Measurements from ENCODE around the gene DVL2. TPM values are rescaled to one million over a fixed set of nuclear protein-coding genes. Genes with fewer than 3 reads are reported as not detected.
A peak's percentile ranks its signal among the peaks of the same experiment; 100 is the strongest.

DVL2 gene
- total and polyA plus RNA-seq, 2 of the 13 experiments (the other 11 are each of a cell fraction or from before 2014, with no cell fraction given), result 5.7 to 38.2 TPM

GRCh38 chr17:7216242-7217112 lies 17.8 kb downstream of the DVL2 start:
- in situ Hi-C loops (cut with HindIII; ENCODE audit: extremely low pct_ligation_motif_present, low pct_unique_long_range_greater_than_20kb), result loop anchor here (5.0 kb wide), 1 partner anchor 39 kb away; the partner anchor contains the start of gene ASGR1
- CTCF ChIA-PET (ENCODE audit: low intra/inter-chr PET ratio, low total read pairs), result no interaction called here
- H3K27me3 ChIP-seq (ENCODE audit: control insufficient read depth in 1 of 2, insufficient read depth in 2 of 2, low read length in 2 of 2), result peaks cover 0 to 4% of the 10 kb centered on the region in 2 experiments; a peak in 2 of 5 replicates
- H3K9me3 ChIP-seq (ENCODE audit: low read length), result no peaks in the 10 kb centered on the region
- intact Hi-C loops (cut with micrococcal nuclease; ENCODE audit: unreplicated experiment), result no loop called here
- peaks cover 10% of the 10 kb centered on the region; the same call in 1 of the 2 replicates for H4K20me1 ChIP-seq (ENCODE audit: insufficient read depth, low read length)
- no peak for FAIRE-seq
- H3K4me2 ChIP-seq (ENCODE audit: low read depth, low read length), result peak overlapping the region; percentile 68
- TF ChIP-seq FOXA1 (IDR thresholded peaks at IDR 0.05), result no peak
- TF ChIP-seq FOXA1 (CRISPR knock-in tag; IDR thresholded peaks at IDR 0.05), result no peak
- no peak for TF ChIP-seq ZNF746 (CRISPR knock-in tag; IDR thresholded peaks at IDR 0.05)
- no peak for TF ChIP-seq LCORL (IDR thresholded peaks at IDR 0.05)
- no peak for TF ChIP-seq LCORL (CRISPR knock-in tag; IDR thresholded peaks at IDR 0.05)
- TF ChIP-seq RARG (CRISPR knock-in tag; IDR thresholded peaks at IDR 0.05; ENCODE audit: low read depth), result no peak
- no peak for TF ChIP-seq ZNF7 (CRISPR knock-in tag; IDR thresholded peaks at IDR 0.05)
- no peak for TF ChIP-seq ZNF547 (CRISPR knock-in tag; IDR thresholded peaks at IDR 0.05)
- no peak for TF ChIP-seq MATR3 (CRISPR knock-in tag; IDR thresholded peaks at IDR 0.05)
- TF ChIP-seq ZNF296 (CRISPR knock-in tag; conservative IDR thresholded peaks at IDR 0.05), result no peak
- no peak for TF ChIP-seq AGO1 (IDR thresholded peaks at IDR 0.05; ENCODE audit: low read depth, low read length, poor library complexity, severe bottlenecking)
- no peak for TF ChIP-seq NCOR1 (IDR thresholded peaks at IDR 0.05; ENCODE audit: borderline replicate concordance, low read length)
- TF ChIP-seq CBX2 (IDR thresholded peaks at IDR 0.05; ENCODE audit: low read depth, low read length), result no peak
- no peak for TF ChIP-seq CBX2 (CRISPR knock-in tag; IDR thresholded peaks at IDR 0.05; ENCODE audit: low read depth)
- TF ChIP-seq CC2D1A (CRISPR knock-in tag; IDR thresholded peaks at IDR 0.05), result no peak
- no peak for TF ChIP-seq RNF2 (conservative IDR thresholded peaks at IDR 0.05; ENCODE audit: low read depth)
- no peak for TF ChIP-seq PHF21A (CRISPR knock-in tag; IDR thresholded peaks at IDR 0.05)
- TF ChIP-seq MLXIP (CRISPR knock-in tag; IDR thresholded peaks at IDR 0.05; ENCODE audit: borderline replicate concordance), result no peak
- no peak for TF ChIP-seq HMGA1 (CRISPR knock-in tag; conservative IDR thresholded peaks at IDR 0.05)
- no peak for ATAC-seq
- H3K4me3 ChIP-seq (replicated peaks in 1 of 3; ENCODE audit: insufficient read depth in 1 of 3, low read depth in 2 of 3, low read length in 3 of 3), result peak overlapping the region in 1 of 3 experiments; percentile 24; a peak in 1 of 6 replicates
- no peak overlapping the region for H3K27ac ChIP-seq (ENCODE audit: extremely low read length, insufficient read depth, low read length)
- H3K79me2 ChIP-seq (ENCODE audit: insufficient read depth, low read length), result peaks cover 13% of the 10 kb centered on the region
- BruUV-seq (replicated peaks), result no TSS peak
- H3K36me3 ChIP-seq (replicated peaks in 1 of 2; ENCODE audit: control insufficient read depth in 1 of 2, insufficient read depth in 2 of 2, low read length in 2 of 2), result peaks cover 0 to 6% of the 10 kb centered on the region in 2 experiments; a peak in 2 of 5 replicates
- POLR2A ChIA-PET, result interaction anchor here (1.0 to 2.9 kb wide), 3 partner anchors 38 to 83 kb away, joined by 3 to 35 read pairs (median 3); partner anchors contain the start of gene ASGR1
- WGBS (ENCODE audit: low lambda C conversion rate), result 20% methylated on average over 7 of the region's 7 CpGs
- H3K4me1 ChIP-seq (ENCODE audit: insufficient read depth, low read length), result peaks cover 67% of the 10 kb centered on the region
- H2AFZ ChIP-seq (ENCODE audit: low read length), result no peak overlapping the region
- no peak overlapping the region for H3K9ac ChIP-seq (ENCODE audit: insufficient read depth, low read depth, low read length)
- no peak for DNase-seq (ENCODE audit: low spot score)

Measured in HepG2 (cell line).